GM12864 (cell line): ENCODE data around the gene HOOK2.

ENCODE experiments used
- DNase-seq: peaks from one replicate; pipeline ENCODE4 v3.0.0-alpha.2; 2011; ENCODE audit warnings: low read depth
- H3K4me3 ChIP-seq: 2 replicates; pipeline ENCODE4 v1.5.1; 2011; ENCODE audit warnings: mild to moderate bottlenecking, low read depth, low read length, control low read depth
- CTCF ChIP-seq: IDR thresholded peaks from 2 replicates; pipeline ENCODE4 v1.5.1; 2011; ENCODE audit warnings: low read depth, mild to moderate bottlenecking, moderate library complexity, low read length, control low read depth, inconsistent platforms; ENCODE audit errors: missing control alignments

Gene HOOK2

GRCh38 chr19:12788042-12788681 is 12.8 kb upstream of the HOOK2 start:
- peak overlapping the region; percentile 46 for H3K4me3 ChIP-seq
- no peak for TF ChIP-seq CTCF

GRCh38 chr19:12787458-12787857 is 12.1 kb upstream of the HOOK2 start:
- no peak overlapping the region for H3K4me3 ChIP-seq
- TF ChIP-seq CTCF: no peak
- DNase-seq: no peak

More at GRCh38 chr19:12788042-12788681, 12.8 kb upstream of the HOOK2 start:
- no peak for DNase-seq

- no peak overlapping the region for H3K4me3 ChIP-seq
- no peak for TF ChIP-seq CTCF
Measured at GRCh38 chr19:12786952-12787351, 11.6 kb upstream of the HOOK2 start.

GRCh38 chr19:12786141-12786870 is 11.0 kb upstream of the HOOK2 start:
- TF ChIP-seq CTCF: no peak
- no peak for DNase-seq
- H3K4me3 ChIP-seq: no peak overlapping the region

More at GRCh38 chr19:12786952-12787351, 11.6 kb upstream of the HOOK2 start:
- DNase-seq: no peak

GRCh38 chr19:12785431-12786031 is 10.2 kb upstream of the HOOK2 start:
- no peak for DNase-seq
- no peak for TF ChIP-seq CTCF
- H3K4me3 ChIP-seq: no peak overlapping the region

- no peak overlapping the region for H3K4me3 ChIP-seq
- no peak for TF ChIP-seq CTCF
- no peak for DNase-seq
Measured at GRCh38 chr19:12784871-12785430, 9.6 kb upstream of the HOOK2 start.
